NCI-H146 (cell line): ENCODE results near the gene DNAJC1.

Source experiments
- DNase-seq: peaks from one replicate; lab custom pipeline; 2025; lab: John Stamatoyannopoulos, UW

The DNAJC1 gene

DNA sequence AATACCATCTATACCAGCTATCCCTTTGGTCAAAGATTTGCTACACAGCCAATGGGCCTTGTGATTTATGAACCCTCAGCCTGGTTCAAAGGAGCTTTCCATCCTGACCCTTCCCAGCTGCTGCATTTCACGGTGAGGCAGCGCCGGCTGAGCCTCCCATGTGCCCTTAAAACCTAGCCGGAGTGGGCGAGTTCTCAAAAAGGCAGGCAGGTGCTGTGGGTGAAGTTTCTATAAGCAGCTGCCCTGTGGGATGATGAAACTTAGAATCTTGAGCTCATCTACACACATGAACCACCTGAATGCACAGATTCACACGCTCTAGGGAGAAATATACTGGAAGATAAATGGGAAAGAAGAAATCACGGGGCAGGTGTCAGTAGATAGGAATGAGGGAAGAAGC, 244.8 kb downstream of the DNAJC1 start:
- no peak for DNase-seq

DNA sequence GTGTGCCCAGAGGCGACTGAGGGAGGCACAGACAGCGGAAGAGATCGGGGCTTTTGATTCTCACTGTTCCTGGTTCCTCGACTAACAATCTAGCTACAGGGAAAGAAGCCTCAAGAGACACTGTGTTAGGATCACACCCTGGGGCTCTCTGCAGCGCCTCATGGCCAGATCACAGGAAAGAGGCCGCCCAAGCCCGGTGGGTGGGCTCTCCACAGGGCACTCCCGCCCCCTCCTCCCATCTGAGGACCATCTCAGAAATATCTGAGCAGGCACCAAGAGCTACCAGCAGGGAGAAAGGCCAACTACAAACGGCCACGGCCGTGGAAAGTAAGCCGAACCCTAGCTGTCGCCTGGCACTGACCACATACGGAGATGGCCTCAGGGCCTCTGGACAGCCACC, 245.3 kb downstream of the DNAJC1 start:
- DNase-seq = peak; percentile 45

DNA sequence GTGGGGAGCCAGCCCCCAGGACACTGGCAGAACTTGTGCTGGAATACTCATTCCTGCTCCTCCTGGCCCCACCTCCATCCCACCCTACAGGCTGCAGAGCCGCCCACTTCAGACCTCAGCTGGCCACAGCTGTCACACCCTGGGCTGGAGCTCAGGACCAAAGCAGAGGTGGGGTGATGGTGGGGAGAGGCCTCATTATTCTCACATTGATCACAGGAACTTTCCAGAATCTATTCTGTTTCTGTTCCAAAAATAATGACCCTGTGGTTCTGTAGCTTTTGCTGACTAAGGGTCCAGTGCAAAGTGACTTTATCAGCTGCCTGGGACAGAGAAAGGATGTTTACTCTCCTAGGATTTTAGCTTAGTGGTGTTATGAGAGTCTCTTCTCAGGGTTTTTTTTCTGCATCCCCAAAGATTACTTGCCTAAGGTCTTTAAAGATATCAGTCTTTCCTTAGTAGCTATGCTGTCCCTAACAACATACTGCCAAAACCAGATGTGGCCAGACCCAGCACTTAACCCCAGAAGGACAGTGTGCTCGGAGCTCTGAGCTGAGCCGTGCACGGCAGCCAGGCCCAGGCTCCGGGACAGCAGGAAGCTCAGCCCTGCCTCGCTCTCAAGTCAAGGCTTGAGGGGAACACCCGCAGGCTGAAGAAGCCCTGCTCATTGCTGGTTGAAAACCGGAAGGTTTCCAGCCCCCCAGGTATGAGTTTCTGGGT, 246.2 kb downstream of the DNAJC1 start:
- DNase-seq = no peak

DNA sequence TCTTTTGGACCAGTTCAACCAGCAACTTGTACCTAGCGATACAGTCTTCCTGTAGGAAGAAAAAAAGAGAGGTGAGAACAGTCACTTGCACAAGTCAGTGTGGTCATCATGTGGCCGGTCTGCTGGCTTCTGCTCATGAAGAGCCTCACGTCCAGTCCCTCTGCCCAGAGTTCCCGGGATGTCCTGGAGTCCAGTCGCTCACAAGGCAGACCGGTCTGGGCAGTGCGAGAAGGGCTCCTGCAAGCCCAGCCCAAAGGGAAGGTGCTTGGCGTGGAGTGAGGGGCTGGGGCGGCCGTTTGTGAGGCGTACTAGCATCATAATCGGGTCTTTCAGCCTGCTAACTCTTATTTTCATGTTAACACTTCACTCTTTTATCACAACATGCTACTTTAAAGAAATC, 246.8 kb downstream of the DNAJC1 start:
- DNase-seq = no peak

DNA sequence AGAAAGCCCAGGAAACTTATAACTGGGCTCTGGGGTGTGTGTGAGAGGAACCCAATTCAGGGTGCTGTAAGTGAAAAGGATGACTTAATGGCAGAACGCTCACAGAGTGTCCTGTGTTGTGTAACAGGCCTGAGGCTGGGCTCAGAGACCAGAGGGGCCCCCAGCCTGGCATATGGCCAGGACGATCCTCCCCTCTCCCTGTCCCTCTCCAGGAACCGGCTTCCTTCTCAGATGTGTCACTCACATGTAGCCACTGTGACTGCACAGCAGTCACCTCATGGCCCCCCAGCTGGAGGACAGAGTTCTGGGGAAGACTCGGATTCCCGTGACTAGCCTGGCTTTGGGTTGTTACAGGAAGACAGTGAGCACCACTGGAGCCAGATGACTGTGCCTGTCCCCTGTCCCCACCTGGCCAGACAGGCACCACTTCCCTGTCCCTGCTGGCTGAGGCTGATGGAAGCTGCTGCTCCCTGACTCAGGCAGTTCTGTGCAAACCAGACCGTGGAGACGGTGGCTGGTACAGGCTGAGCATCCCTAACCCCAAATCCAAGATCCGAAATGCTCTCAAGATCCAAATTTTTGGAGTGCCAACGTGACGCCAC, 249.0 kb downstream of the DNAJC1 start:
- DNase-seq = no peak

DNA sequence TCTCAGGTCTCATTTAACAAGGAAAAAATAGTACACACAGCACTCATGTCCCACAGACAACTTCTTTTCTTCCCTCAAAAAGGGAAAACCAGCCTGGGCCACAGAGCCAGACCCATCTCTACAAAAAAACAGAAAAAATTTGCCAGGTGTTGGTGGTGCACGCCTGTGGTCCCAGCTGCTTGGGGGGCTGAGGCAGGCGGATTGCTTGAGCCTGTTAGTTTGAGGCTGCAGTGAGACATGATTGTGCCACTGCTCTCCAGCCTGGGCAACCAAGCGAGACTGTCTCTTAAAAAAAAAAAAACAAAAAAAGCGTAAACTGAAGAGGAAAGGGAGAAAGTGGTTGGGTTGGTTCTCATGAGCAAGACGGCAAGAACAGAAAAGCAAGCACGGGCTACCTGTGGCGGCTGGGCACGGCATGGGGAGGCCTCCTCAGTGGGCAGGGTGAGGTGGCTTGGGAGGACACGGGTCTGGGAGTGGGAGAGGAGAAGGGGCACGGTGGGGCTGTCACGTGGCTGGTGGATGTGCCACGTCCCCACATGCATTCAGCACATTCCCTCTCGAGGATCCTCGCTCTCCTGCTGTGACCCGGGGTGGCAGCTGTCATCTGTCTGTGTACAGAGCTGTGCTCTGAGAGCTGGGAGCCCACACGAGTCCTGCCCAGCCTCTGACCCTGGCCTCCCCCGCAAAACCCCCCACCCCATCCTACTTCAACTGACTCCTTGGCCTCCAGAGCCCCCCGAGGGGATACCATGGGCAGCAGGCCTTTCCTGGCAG, 249.8 kb downstream of the DNAJC1 start:
- DNase-seq = no peak

GRCh38 chr10:21751341-21752310, 251.9 kb downstream of the DNAJC1 start:
- no peak for DNase-seq

DNA sequence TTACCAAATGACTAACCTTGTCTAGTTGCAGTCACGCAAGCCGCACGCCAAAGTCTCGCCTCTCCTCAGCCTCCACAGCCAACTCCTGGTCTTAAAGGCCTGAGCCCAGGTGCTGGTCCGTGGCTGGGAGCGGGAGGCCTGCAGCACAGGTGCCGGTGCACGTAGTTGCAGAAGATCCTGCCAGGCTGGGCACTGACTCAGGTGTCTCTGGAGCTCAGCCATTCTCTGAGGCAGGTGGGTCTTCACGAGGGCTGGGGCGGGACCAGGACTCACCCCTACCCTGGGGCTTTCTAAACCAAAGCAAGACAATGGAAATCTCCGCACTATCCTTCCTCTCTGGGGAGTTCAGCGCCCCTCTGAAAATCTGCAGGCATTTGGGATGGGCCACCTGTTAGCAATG, 253.1 kb downstream of the DNAJC1 start:
- DNase-seq = no peak

- DNase-seq = no peak
Measured at GRCh38 chr10:21749788-21750187, 253.7 kb downstream of the DNAJC1 start.

DNA sequence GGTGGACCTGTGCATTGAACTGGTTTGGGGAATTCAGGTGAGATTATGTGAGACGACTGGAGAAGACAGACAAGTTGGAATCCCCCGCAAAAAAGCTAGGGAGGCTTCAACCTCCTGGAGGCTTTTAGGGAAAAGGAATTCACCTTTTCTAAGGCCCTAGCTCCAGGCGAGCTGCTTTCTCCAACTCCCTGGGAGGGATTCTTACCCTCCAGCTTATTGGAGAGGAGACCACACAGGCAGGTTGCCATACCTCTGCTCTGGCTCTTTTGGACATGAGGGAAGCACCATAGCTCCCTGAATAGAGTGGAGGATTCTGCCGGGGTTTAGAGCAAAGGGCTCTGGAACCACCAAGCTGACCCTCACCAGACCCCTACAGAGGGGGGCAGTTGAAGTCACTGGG, 255.7 kb downstream of the DNAJC1 start:
- DNase-seq = no peak

DNA sequence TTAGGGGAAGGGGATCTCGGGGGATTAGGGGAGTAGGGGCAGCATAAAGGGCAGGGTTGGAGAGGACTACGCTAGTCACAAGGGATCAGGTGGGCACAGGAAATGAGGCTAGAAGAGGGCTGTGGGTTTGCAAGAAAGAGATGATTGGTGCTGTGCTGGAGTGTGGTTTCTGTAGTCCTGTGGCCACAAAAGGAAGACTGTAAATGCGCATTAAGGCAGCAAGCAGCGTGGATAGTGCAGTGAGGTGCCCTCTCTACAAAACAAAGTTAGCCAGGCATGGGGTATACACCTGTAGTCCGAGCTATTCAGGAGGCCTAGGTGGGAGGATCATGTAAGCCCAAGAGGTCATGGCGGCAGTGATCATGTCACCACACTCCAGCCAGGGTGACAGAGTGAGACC, 257.4 kb downstream of the DNAJC1 start:
- DNase-seq = no peak

DNA sequence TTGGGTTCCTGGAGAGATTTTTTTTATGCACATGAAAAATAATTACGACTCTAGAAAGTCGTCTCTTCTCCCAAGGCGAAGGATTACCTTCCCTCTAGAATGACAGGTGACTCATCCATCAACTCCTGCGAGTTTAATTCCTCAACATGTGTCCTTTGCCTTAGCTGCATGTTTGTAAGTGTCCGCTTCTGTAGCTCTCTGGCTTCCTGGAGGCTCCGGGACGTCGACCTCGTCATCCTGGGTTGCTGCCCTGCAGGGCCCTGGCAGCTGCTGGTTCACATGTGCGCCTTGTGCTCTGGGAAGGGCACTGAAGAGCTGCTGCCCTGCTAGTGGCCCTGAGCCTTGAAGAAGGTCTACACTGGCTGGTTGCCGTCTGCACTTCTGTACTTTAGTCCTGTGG, 259.3 kb downstream of the DNAJC1 start:
- DNase-seq = no peak

- DNase-seq = no peak
Measured at GRCh38 chr10:21742740-21743412, 260.7 kb downstream of the DNAJC1 start.

- DNase-seq = no peak
Measured at GRCh38 chr10:21740989-21741388, 262.5 kb downstream of the DNAJC1 start.

- no peak for DNase-seq
Measured at GRCh38 chr10:21737106-21737505, 266.4 kb downstream of the DNAJC1 start.

DNA sequence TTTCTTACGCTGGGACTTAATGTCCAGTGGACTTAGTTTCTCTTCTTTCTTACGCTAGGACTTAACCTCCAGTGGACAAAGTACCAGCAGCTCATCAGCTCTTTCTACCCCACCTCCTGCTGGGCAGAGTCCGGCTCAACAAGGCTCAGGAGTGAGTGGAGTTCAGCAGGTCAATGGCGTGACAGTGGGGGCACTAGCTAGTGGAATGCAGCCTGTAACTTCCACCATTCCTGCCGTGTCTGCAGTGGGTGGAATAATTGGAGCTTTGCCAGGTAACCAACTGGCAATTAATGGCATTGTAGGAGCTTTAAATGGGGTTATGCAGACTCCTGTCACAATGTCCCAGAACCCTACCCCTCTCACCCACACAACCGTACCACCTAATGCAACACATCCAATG, 269.8 kb downstream of the DNAJC1 start:
- DNase-seq = peak; percentile 29

GRCh38 chr10:21732067-21732772, 271.3 kb downstream of the DNAJC1 start:
- peak; percentile 78 for DNase-seq

GRCh38 chr10:21728618-21729017, 274.9 kb downstream of the DNAJC1 start:
- DNase-seq = no peak

DNA sequence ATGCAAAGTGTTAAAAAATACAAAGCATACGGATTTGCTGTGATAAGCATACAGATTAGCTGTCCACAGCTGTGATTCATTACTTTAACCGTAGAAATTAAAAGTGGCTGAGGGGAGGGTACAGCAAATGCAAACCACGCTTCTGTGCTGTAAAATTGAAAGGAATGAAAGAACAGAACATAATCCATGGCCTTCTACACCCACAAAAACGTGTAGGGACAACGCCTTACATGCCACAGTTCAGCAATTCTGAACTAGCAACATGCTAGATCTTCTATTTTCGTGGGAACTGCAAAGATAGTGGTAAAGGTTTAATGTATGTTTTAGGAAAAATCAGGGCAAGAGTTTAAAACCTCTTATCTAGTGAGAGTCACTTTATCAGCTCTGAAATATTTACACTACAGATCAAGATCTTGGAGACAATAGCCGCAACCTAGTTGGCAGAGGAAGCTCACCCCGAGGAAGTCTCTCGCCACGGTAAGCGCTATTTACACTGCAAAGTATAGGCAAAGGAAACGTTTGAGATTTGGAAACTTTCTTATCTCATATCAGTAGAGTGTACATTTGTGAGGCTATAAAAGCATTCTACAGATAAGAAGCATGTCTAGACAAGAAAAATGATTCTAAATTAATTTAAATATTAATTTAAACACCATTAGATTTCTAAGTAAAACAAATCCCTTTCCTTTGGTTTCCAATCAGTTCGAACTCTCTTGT, 275.9 kb downstream of the DNAJC1 start:
- no peak for DNase-seq

GRCh38 chr10:21726601-21727225, 276.8 kb downstream of the DNAJC1 start:
- DNase-seq = no peak
